ENCODE results near the gene OR51V1. TPM values are rescaled to one million over a fixed set of nuclear protein-coding genes. Genes with fewer than 3 reads are reported as not detected.
"Not testable (repeated sequence)": the region's sequence is repeated elsewhere in the genome, so short reads cannot be mapped to it uniquely, and the experiment has no call there.

Gene OR51V1
- not detected for total RNA-seq

- no peak for DNase-seq
These were observed at the start of gene OR51V1 for GRCh38 chr11:5200582-5200981. OR51V1 (minus strand) TSS chr11:5200682; CDS start chr11:5200682, 0 bp downstream.

DNA sequence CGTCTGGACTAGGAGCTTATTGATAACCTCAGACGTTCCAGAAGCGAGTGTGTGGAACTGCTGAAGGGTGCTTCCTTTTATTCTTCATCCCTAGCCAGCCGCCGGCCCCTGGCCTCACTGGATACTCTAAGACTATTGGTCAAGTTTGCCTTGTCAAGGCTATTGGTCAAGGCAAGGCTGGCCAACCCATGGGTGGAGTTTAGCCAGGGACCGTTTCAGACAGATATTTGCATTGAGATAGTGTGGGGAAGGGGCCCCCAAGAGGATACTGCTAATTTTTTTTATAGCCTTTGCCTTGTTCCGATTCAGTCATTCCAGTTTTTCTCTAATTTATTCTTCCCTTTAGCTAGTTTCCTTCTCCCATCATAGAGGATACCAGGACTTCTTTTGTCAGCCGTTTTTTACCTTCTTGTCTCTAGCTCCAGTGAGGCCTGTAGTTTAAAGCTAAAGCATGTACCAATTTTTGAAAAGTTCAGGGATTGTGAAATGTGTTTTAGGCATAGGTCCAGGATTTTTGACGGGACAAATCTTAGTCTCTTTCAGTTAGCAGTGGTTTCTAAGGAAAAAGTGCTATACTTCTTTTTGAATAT is 49.4 kb upstream of the OR51V1 start, which contains the start of gene HBG1:
Gene HBG1, minus strand, starts transcription at position 51 of the 590 bp plus-strand sequence. CDS start 53 bp downstream, outside the sequence.
- not testable (repeated sequence) for DNase-seq

DNA sequence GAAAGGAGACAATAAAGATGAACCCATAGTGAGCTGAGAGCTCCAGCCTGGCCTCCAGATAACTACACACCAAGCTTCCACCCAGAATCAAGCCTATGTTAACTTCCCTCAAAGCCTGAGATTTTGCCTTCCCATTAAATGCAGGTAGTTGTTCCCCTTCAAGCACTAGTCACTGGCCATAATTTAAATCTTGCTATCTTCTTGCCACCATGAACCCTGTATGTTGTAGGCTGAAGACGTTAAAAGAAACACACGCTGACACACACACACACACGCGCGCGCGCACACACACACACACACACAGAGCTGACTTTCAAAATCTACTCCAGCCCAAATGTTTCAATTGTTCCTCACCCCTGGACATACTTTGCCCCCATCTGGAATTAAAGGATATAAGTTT is 48.0 kb upstream of the OR51V1 start:
- not testable (repeated sequence) for DNase-seq

- no peak for DNase-seq
These were observed 47.1 kb upstream of the OR51V1 start for GRCh38 chr11:5247472-5248192.

DNA sequence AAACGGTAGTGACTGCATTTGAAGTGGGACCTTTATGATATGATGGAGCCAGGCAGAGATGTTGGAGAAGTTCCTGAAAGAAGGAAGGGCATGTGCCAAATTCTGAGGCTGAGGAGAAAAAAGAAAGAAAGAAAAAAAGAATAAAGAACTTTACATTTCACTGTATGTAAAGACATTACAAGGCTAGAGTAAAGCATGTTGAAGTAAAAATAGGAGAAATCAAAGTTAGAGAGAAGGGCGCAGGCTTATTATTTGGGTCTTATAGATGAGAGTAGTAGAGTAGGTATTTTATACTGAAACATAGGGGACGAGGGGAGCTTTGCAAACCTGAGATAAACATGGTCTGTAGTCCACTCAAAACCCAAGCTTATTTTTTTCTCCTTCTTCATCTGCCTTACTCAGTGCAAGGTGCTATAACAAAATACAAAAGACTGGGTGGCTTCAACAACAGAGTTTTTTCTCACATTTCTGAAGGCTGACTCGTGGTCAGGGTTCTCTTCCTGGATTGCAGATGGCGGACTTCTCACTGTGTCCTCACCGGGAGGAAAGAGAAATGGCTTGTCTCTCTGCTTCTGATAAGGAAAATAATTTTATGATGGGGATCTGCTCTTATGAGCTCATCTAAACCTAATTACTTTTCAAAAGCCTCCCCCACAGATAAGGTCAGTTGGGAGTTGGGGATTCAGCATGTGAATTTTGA is 46.4 kb upstream of the OR51V1 start:
- no peak for DNase-seq

DNA sequence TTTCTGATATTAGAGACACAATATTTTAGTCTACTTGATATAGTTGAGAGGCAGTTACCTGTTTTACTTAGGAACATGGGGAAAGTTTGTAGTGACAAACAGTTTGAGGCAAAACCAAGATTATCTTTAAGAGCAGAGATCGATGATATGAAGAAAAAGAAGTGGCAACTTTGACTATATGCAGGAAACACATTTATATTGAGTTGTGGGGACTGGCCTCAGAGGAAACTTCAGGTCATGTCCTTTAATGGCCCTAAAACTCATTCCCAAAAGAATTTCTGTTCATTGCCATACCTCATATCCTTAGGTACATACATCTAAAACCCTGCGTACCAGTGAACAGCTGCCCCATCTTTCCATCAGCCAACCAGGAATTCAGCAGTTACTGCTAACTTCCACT is 44.7 kb upstream of the OR51V1 start:
- no peak for DNase-seq

- no peak for DNase-seq
These were observed 43.3 kb upstream of the OR51V1 start for GRCh38 chr11:5243816-5244180.

- no peak for DNase-seq
These were observed 42.7 kb upstream of the OR51V1 start for GRCh38 chr11:5242933-5243815.

DNA sequence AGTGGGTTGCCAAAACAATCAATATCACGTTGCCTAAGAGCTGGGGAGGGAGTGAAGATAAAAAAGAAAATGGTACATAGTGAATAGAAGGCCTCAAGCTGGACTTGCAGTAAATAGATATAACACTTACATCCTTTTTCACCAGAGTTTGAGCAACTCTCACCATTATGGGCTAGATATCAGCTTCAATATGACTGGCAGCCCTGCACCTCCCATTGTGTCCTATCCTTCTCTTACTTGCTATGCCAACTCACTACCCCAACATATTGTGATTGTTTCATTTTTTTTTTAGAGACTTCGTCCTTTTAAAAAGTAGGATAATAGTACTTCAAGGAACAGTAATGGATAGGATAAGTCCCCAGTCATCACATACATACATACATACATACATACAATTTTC is 41.7 kb upstream of the OR51V1 start:
- DNase-seq, result no peak

- DNase-seq, result no peak
These were observed 41.0 kb upstream of the OR51V1 start for GRCh38 chr11:5241458-5241857.

- DNase-seq, result no peak
These were observed 40.0 kb upstream of the OR51V1 start for GRCh38 chr11:5240458-5240857.

DNA sequence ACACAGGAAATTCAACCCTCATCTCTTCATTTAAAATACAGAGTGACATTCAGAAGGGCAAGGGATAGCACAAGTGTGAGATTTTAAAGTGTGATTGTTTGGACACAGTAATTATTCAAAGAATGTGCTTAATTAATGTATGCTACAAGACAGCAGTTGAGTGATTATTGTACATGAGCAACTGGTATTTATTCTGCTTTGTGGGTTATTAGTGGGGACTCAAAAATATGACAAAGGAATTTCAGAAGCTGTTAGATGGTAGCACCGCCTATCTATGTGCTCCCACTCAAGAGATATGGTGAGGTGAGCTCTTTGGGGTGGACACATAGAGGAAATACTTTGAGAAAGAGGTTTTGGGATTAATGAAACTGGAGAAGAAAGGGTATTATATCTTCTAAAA is 39.6 kb upstream of the OR51V1 start:
- no peak for DNase-seq

GRCh38 chr11:5239046-5239445 is 38.6 kb upstream of the OR51V1 start:
- no peak for DNase-seq

- no peak for DNase-seq
These were observed 38.0 kb upstream of the OR51V1 start for GRCh38 chr11:5238486-5238885.

GRCh38 chr11:5237420-5237819 is 36.9 kb upstream of the OR51V1 start:
- DNase-seq, result no peak

- no peak for DNase-seq
These were observed 35.0 kb upstream of the OR51V1 start for GRCh38 chr11:5235364-5236095.

DNA sequence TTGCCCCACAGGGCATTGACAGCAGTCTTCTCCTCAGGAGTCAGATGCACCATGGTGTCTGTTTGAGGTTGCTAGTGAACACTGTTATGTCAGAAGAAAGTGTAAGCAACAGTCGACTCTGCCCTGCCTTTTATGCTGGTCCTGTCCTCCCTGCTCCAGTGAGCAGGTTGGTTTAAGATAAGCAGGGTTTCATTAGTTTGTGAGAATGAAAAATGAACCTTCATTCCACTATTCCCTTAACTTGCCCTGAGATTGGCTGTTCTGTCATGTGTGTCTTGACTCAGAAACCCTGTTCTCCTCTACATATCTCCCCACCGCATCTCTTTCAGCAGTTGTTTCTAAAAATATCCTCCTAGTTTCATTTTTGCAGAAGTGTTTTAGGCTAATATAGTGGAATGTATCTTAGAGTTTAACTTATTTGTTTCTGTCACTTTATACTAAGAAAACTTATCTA is 33.9 kb upstream of the OR51V1 start, which contains the start of gene HBD:
Gene HBD, minus strand, starts transcription at position 103 of the 454 bp plus-strand sequence. Its CDS starts 50 bp downstream, at position 53.
- no peak for DNase-seq

DNA sequence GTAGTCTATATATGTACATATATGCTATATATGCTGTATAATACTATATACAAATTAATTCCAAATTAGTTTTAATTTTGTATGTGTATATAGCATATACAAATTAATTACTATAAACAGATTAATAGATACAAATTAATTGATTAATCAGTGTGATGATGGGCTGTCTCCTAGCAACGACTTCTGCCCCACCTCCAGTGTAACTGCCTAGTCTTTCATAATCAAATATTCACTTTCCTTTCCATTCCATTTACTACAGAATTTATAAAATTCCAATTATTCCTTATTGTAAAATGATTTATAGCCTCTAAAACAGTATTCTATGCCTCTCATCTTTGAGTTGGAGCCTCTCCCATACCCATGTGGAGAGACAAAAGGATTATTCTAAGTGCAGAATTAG is 32.8 kb upstream of the OR51V1 start:
- no peak for DNase-seq

- DNase-seq, result no peak
These were observed 32.3 kb upstream of the OR51V1 start for GRCh38 chr11:5232821-5233220.

DNA sequence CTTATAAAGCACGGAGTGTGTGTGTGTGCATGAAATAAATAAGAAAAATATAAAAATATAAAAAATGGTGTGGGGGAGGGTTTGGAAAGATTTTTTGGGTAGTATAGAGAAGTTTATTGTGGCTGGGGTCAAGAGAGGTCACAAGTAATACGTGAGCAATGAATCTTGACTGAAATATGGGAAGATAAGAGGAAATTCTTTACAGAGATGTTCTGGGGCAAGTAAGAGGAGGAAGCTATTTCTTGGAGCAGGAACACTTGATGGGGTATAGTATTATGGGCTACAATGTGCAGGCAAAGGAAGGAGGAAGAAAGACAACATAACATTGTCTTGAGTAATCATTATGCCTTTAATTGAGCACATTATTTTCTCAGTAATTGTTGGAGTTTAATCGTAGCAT is 31.7 kb upstream of the OR51V1 start:
- no peak for DNase-seq

- no peak for DNase-seq
These were observed 30.6 kb upstream of the OR51V1 start for GRCh38 chr11:5231111-5231510.

Data from tongue (tissue), 2 donors.